Effector memory CD8-positive, alpha-beta T cell (primary cell): ENCODE results near the gene AK9.
"Not testable (repeated sequence)": the region's sequence is repeated elsewhere in the genome, so short reads cannot be mapped to it uniquely, and the experiment has no call there.

Experiments
- ATAC-seq: fragments of 150-1000 bp; cut with Tn5 transposase; replicated peaks from 2 replicates; pipeline ENCODE4 v1.10.0; 2021; ENCODE audit warnings: mild to moderate bottlenecking, moderate library complexity
- DNase-seq, 3 experiments: peaks; one replicate each; pipeline ENCODE4 v3.0.0; 2021
- H3K27ac Mint-ChIP-seq, 2 donors: one replicate each; pipeline ENCODE4 v1.8.0; 2022; ENCODE audit warnings: mild to moderate bottlenecking in 2 of 2, mixed read lengths in 2 of 2, moderate library complexity in 2 of 2
- H3K27me3 Mint-ChIP-seq, 2 donors: one replicate each; pipeline ENCODE4 v1.8.0; 2022; ENCODE audit warnings: mixed read lengths in 2 of 2
- H3K36me3 Mint-ChIP-seq: one replicate; pipeline ENCODE4 v1.8.0; 2022; ENCODE audit warnings: mild to moderate bottlenecking, moderate library complexity, mixed read lengths; ENCODE audit not compliant: insufficient read depth
- H3K4me1 Mint-ChIP-seq, 2 donors: one replicate each; pipeline ENCODE4 v1.8.0; 2022; ENCODE audit warnings: low read depth in 2 of 2, mixed read lengths in 2 of 2
- H3K4me3 Mint-ChIP-seq, 2 donors: one replicate each; pipeline ENCODE4 v1.8.0; 2022; ENCODE audit warnings: mild to moderate bottlenecking in 2 of 2, mixed read lengths in 2 of 2, moderate library complexity in 2 of 2
- H3K9me3 Mint-ChIP-seq, 2 donors: one replicate each; pipeline ENCODE4 v1.8.0; 2022; ENCODE audit warnings: mixed read lengths in 2 of 2

The AK9 gene

GRCh38 chr6:109569901-109570300 lies 121.1 kb downstream of the AK9 start:
- H3K27me3 Mint-ChIP-seq, H3K36me3 Mint-ChIP-seq, H3K4me1 Mint-ChIP-seq, H3K4me3 Mint-ChIP-seq, H3K27ac Mint-ChIP-seq, DNase-seq, ATAC-seq, H3K9me3 Mint-ChIP-seq: not testable (repeated sequence)

- Mint-ChIP-seq H3K9me3 (peaks cover 3 to 4% of the 10 kb centered on the region in 2 donors), H3K4me3 (no peak overlapping the region), H3K36me3 (no peaks in the 10 kb centered on the region), H3K27ac (no peak overlapping the region), H3K4me1 (no peaks in the 10 kb centered on the region), H3K27me3 (no peaks in the 10 kb centered on the region)
- ATAC-seq (no peak), DNase-seq (no peak)
Observed at GRCh38 chr6:109561844-109562243, 129.2 kb downstream of the AK9 start.

- H3K27me3 Mint-ChIP-seq: no peaks in the 10 kb centered on the region
- H3K36me3 Mint-ChIP-seq: no peaks in the 10 kb centered on the region
- ATAC-seq (no peak), DNase-seq (no peak)
- H3K4me3 Mint-ChIP-seq: no peak overlapping the region
- H3K27ac Mint-ChIP-seq: no peak overlapping the region
- no peaks in the 10 kb centered on the region for H3K9me3 Mint-ChIP-seq
- H3K4me1 Mint-ChIP-seq: no peaks in the 10 kb centered on the region
Observed at GRCh38 chr6:109531446-109531845, 159.6 kb downstream of the AK9 start.

- Mint-ChIP-seq H3K4me1 (no peaks in the 10 kb centered on the region), H3K27ac (no peak overlapping the region), H3K36me3 (no peaks in the 10 kb centered on the region), H3K9me3 (no peaks in the 10 kb centered on the region), H3K4me3 (no peak overlapping the region), H3K27me3 (no peaks in the 10 kb centered on the region)
- ATAC-seq (no peak), DNase-seq (no peak)
Observed at GRCh38 chr6:109527989-109528388, 163.0 kb downstream of the AK9 start.

- no peaks in the 10 kb centered on the region for H3K36me3 Mint-ChIP-seq
- H3K4me3 Mint-ChIP-seq: no peak overlapping the region
- DNase-seq: peak; percentile 41 to 53 (median 48)
- ATAC-seq: peak; percentile 55
- H3K27me3 Mint-ChIP-seq: no peaks in the 10 kb centered on the region
- H3K4me1 Mint-ChIP-seq: no peaks in the 10 kb centered on the region
- no peak overlapping the region for H3K27ac Mint-ChIP-seq
- H3K9me3 Mint-ChIP-seq: no peaks in the 10 kb centered on the region
Observed at GRCh38 chr6:109526905-109527628, 163.9 kb downstream of the AK9 start.

GRCh38 chr6:109524129-109524528 lies 166.9 kb downstream of the AK9 start:
- no peaks in the 10 kb centered on the region for H3K36me3 Mint-ChIP-seq
- ATAC-seq (no peak), DNase-seq (no peak)
- no peak overlapping the region for H3K27ac Mint-ChIP-seq
- no peaks in the 10 kb centered on the region for H3K27me3 Mint-ChIP-seq
- H3K4me1 Mint-ChIP-seq: peaks cover 0 to 8% of the 10 kb centered on the region in 2 donors
- no peaks in the 10 kb centered on the region for H3K9me3 Mint-ChIP-seq
- no peak overlapping the region for H3K4me3 Mint-ChIP-seq

GRCh38 chr6:109523478-109523877 lies 167.5 kb downstream of the AK9 start:
- no peaks in the 10 kb centered on the region for H3K9me3 Mint-ChIP-seq
- no peaks in the 10 kb centered on the region for H3K27me3 Mint-ChIP-seq

GRCh38 chr6:109521080-109521479 lies 169.9 kb downstream of the AK9 start:
- Mint-ChIP-seq H3K27me3 (no peaks in the 10 kb centered on the region), H3K9me3 (no peaks in the 10 kb centered on the region)
- ATAC-seq: no peak

More at GRCh38 chr6:109523478-109523877, 167.5 kb downstream of the AK9 start:
- H3K27ac Mint-ChIP-seq: no peak overlapping the region
- DNase-seq (no peak), ATAC-seq (no peak)
- H3K36me3 Mint-ChIP-seq: no peaks in the 10 kb centered on the region
- H3K4me3 Mint-ChIP-seq: no peak overlapping the region
- H3K4me1 Mint-ChIP-seq: peaks cover 0 to 8% of the 10 kb centered on the region in 2 donors

GRCh38 chr6:109519647-109520046 lies 171.4 kb downstream of the AK9 start:
- H3K4me1 Mint-ChIP-seq: peaks cover 4 to 28% of the 10 kb centered on the region in 2 donors
- DNase-seq, H3K9me3 Mint-ChIP-seq, H3K4me3 Mint-ChIP-seq, H3K27me3 Mint-ChIP-seq, H3K27ac Mint-ChIP-seq, H3K36me3 Mint-ChIP-seq: not testable (repeated sequence)
- peak; percentile 46 for ATAC-seq

More at GRCh38 chr6:109521080-109521479, 169.9 kb downstream of the AK9 start:
- H3K27ac Mint-ChIP-seq: peak overlapping the region in 1 of 2 donors; percentile 7
- no peak overlapping the region for H3K4me3 Mint-ChIP-seq
- H3K4me1 Mint-ChIP-seq: peaks cover 0 to 18% of the 10 kb centered on the region in 2 donors
- DNase-seq: no peak
- no peaks in the 10 kb centered on the region for H3K36me3 Mint-ChIP-seq

GRCh38 chr6:109516929-109517328 lies 174.1 kb downstream of the AK9 start:
- ATAC-seq (no peak), DNase-seq (no peak)
- H3K27me3 Mint-ChIP-seq: no peaks in the 10 kb centered on the region
- H3K27ac Mint-ChIP-seq: peak overlapping the region in 1 of 2 donors; percentile 7
- no peaks in the 10 kb centered on the region for H3K9me3 Mint-ChIP-seq
- peak overlapping the region; percentile 17 to 60 for H3K4me3 Mint-ChIP-seq
- no peaks in the 10 kb centered on the region for H3K36me3 Mint-ChIP-seq
- peaks cover 4 to 29% of the 10 kb centered on the region in 2 donors for H3K4me1 Mint-ChIP-seq

GRCh38 chr6:109515781-109516409 lies 175.1 kb downstream of the AK9 start:
- Mint-ChIP-seq H3K36me3 (no peaks in the 10 kb centered on the region), H3K4me1 (peaks cover 4 to 29% of the 10 kb centered on the region in 2 donors), H3K27me3 (no peaks in the 10 kb centered on the region), H3K9me3 (no peaks in the 10 kb centered on the region), H3K27ac (peak overlapping the region; percentile 7 to 66), H3K4me3 (peak overlapping the region; percentile 15 to 60)
- no peak for ATAC-seq
- DNase-seq: no peak

GRCh38 chr6:109514946-109515345 lies 176.1 kb downstream of the AK9 start:
- Mint-ChIP-seq H3K4me1 (peaks cover 4 to 24% of the 10 kb centered on the region in 2 donors), H3K27me3 (no peaks in the 10 kb centered on the region), H3K27ac (peak overlapping the region; percentile 7 to 66), H3K36me3 (no peaks in the 10 kb centered on the region), H3K4me3 (peak overlapping the region; percentile 15 to 60), H3K9me3 (no peaks in the 10 kb centered on the region)
- ATAC-seq (no peak), DNase-seq (no peak)

GRCh38 chr6:109513571-109514071 lies 177.4 kb downstream of the AK9 start:
- no peak for ATAC-seq
- H3K36me3 Mint-ChIP-seq: no peaks in the 10 kb centered on the region
- peaks cover 4 to 21% of the 10 kb centered on the region in 2 donors for H3K4me1 Mint-ChIP-seq
- DNase-seq: no peak
- H3K4me3 Mint-ChIP-seq: no peak overlapping the region
- H3K27ac Mint-ChIP-seq: no peak overlapping the region
- H3K9me3 Mint-ChIP-seq: no peaks in the 10 kb centered on the region
- H3K27me3 Mint-ChIP-seq: no peaks in the 10 kb centered on the region

GRCh38 chr6:109512271-109512817 lies 178.7 kb downstream of the AK9 start:
- Mint-ChIP-seq H3K36me3 (no peaks in the 10 kb centered on the region), H3K9me3 (no peaks in the 10 kb centered on the region), H3K4me1 (peaks cover 4 to 21% of the 10 kb centered on the region in 2 donors), H3K4me3 (no peak overlapping the region), H3K27me3 (no peaks in the 10 kb centered on the region), H3K27ac (no peak overlapping the region)
- no peak for DNase-seq
- no peak for ATAC-seq
